ENCODE data around the gene ACCSL.
A peak's percentile ranks its signal among the peaks of the same experiment; 100 is the strongest.

The ACCSL gene

DNA sequence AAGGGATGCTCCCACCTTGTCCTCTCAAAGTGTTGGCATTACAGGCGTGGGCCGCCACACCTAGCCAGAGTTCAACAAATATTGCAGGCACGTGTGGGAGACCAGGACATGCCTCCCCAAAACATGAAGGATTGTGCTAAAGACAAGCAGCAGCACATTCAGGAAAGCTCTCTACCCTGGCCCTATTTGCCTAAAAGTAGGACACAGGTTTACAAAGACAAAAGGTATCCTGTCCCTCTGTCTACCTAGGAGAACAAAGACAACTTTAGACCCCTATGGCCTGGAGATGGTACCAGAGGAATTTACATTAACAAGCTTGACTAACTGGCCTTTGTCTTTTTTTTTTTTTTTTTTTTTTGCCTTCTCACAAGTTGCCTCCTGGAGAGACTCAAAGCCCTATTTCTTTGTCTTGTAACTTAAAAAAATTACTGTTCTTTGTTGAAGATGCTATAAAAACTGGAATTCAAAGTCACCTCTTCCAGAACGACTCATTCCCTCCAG lies 17.4 kb downstream of the ACCSL start:
- Histone ChIP-seq H3K4me1 (ENCODE audit: insufficient read depth, low read length) (peaks cover 22% of the 10 kb centered on the region; the same call in 1 of the 2 replicates), H3K9me3 (ENCODE audit: insufficient read depth, low read depth, low read length) (no peaks in the 10 kb centered on the region), H3K27me3 (ENCODE audit: insufficient read depth, low read length) (peaks cover 12% of the 10 kb centered on the region), H3K36me3 (ENCODE audit: insufficient read depth, low read length) (no peaks in the 10 kb centered on the region), H3K9ac (ENCODE audit: low read depth, low read length) (peak overlapping the region; percentile 76), H3K4me3 (ENCODE audit: low read length) (peak overlapping the region; percentile 62), H3K27ac (ENCODE audit: low read depth, low read length) (peak overlapping the region; percentile 88)
- WGBS = 39% methylated on average over 3 of the region's 4 CpGs

DNA sequence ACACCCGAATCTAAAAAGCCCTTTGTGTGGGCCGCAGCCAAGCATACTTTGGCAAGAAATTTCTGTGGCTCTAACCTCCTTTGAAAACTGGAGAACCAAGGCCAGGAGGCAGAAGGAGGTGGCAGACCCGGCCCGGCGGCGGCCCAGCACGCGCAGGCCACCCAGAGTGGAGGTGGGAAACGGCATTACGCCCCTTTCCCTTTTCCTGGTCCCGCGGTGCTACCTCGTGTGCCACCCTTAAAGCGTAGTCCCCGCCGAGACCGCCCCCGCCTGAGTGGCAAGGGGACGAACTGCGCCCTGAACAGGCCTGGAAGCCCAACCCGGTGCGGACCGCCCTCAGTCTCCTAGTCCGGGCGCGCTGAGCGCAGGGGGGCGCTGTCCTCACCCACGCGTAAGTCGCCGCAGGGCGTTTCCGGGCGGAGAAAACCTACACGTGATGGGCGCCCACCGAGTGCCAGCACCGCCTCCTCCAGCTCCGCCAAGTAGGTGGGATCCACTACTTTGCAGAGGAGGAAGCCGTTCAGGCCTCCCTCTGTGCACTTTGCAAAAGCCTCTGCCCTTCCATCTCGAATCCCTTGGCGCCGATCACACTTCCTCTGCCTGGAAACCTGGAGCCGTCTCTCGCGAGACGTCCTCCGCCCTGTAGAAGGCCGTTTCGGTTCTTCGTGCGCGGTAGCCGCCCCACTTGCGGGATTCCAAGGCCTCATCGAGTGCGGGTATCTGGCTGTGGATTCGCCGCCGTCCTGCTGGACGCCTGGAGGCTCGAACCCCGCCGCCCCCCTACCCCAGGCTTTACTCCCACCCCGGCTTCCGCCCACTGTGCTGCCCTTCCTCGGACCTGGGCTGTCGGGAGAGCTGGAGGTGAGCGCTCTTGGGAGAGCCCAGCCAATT lies 18.3 kb downstream of the ACCSL start, which contains the start of gene ACCS:
ACCS (plus strand) TSS at position 430 of the 891 bp plus-strand sequence. CDS start 1,358 bp downstream, outside the sequence.
- Histone ChIP-seq H3K4me3 (ENCODE audit: low read length) (peak within 1 kb of the TSS; percentile 62), H3K4me1 (ENCODE audit: insufficient read depth, low read length) (peaks cover 22% of the 10 kb centered on the region; the same call in 1 of the 2 replicates), H3K36me3 (ENCODE audit: insufficient read depth, low read length) (no peaks in the 10 kb centered on the region), H3K9ac (ENCODE audit: low read depth, low read length) (peak within 1 kb of the TSS; percentile 76), H3K27me3 (ENCODE audit: insufficient read depth, low read length) (peaks cover 12% of the 10 kb centered on the region), H3K9me3 (ENCODE audit: insufficient read depth, low read depth, low read length) (no peaks in the 10 kb centered on the region), H3K27ac (ENCODE audit: low read depth, low read length) (peak within 1 kb of the TSS; percentile 88)
- WGBS = 2% methylated on average over 70 of the region's 70 CpGs

DNA sequence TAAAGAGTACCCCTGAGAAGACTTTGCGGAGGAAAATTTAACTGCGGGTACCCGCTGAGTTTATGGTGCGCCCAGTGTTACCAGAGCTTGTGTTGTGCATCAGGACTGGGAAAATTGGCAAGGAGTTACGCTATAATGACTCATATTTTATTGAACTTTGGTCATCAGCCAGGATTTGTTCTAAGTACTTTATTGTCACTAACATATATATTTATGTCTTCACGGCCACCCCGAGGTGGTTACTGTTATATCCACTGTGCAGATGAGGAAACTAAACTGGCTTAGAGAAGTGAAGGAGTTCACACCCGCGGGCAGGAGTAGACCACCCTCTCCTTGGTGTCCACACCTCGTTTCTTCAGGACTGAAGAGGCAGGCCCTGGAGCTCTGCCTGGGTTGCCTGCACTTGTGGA lies 19.0 kb downstream of the ACCSL start:
- 70% methylated on average over 10 of the region's 10 CpGs for WGBS
- peaks cover 22% of the 10 kb centered on the region; the same call in 1 of the 2 replicates for H3K4me1 ChIP-seq (ENCODE audit: insufficient read depth, low read length)
- H3K9me3 ChIP-seq (ENCODE audit: insufficient read depth, low read depth, low read length) = no peaks in the 10 kb centered on the region
- peak overlapping the region; percentile 88 for H3K27ac ChIP-seq (ENCODE audit: low read depth, low read length)
- peaks cover 12% of the 10 kb centered on the region for H3K27me3 ChIP-seq (ENCODE audit: insufficient read depth, low read length)
- no peaks in the 10 kb centered on the region for H3K36me3 ChIP-seq (ENCODE audit: insufficient read depth, low read length)
- peak overlapping the region; percentile 76 for H3K9ac ChIP-seq (ENCODE audit: low read depth, low read length)
- peak overlapping the region; percentile 62 for H3K4me3 ChIP-seq (ENCODE audit: low read length)

DNA sequence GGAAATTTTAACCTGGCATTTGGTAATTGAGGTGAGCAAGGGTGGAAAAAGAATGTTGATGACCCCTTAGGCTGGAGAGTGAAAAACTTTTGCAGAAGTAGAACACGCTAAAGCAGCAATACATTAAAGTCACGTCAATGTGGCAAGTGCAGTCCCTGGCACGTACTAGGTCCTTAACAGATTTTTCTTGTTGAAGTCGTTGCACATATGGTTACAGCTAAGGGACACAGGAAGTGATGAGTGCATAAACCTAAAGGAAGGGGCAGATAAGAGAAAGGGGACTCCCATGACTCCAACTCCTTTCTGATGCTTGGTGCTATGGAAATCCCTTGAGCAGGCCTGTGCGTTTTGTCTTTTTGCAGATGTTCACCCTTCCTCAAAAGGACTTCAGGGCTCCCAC lies 19.5 kb downstream of the ACCSL start:
- H3K4me1 ChIP-seq (ENCODE audit: insufficient read depth, low read length) = peaks cover 22% of the 10 kb centered on the region; the same call in 1 of the 2 replicates
- peaks cover 12% of the 10 kb centered on the region for H3K27me3 ChIP-seq (ENCODE audit: insufficient read depth, low read length)
- H3K36me3 ChIP-seq (ENCODE audit: insufficient read depth, low read length) = no peaks in the 10 kb centered on the region
- H3K9ac ChIP-seq (ENCODE audit: low read depth, low read length) = no peak overlapping the region
- no peaks in the 10 kb centered on the region for H3K9me3 ChIP-seq (ENCODE audit: insufficient read depth, low read depth, low read length)
- peak overlapping the region; percentile 62; the same call in 1 of the 2 replicates for H3K4me3 ChIP-seq (ENCODE audit: low read length)
- WGBS = 88% methylated on average over 5 of the region's 5 CpGs
- no peak overlapping the region for H3K27ac ChIP-seq (ENCODE audit: low read depth, low read length)

DNA sequence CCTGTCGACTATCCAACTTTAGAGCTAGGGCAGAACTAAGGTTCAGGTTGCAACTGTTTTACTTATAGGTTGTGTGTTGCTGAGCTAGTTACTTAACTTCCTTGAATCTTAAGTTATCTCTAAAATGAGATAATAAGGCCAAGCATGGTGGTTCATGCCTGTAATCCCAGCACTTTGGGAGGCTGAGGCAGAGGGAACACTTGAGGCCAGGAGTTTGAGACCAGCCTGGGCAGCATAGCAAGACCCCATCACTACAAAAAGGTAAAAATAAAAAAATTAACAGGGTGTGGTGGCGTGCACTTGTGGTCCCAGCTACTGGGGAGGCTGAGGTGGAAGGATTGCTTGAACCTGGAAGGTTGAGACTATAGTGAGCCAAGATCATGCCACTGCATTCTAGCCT lies 20.4 kb downstream of the ACCSL start:
- peaks cover 12% of the 10 kb centered on the region for H3K27me3 ChIP-seq (ENCODE audit: insufficient read depth, low read length)
- H3K9me3 ChIP-seq (ENCODE audit: insufficient read depth, low read depth, low read length) = no peaks in the 10 kb centered on the region
- H3K4me3 ChIP-seq (ENCODE audit: low read length) = no peak overlapping the region
- no peak overlapping the region for H3K9ac ChIP-seq (ENCODE audit: low read depth, low read length)
- WGBS = 92% methylated on average over 2 of the region's 2 CpGs
- H3K27ac ChIP-seq (ENCODE audit: low read depth, low read length) = no peak overlapping the region
- H3K36me3 ChIP-seq (ENCODE audit: insufficient read depth, low read length) = no peaks in the 10 kb centered on the region
- peaks cover 18% of the 10 kb centered on the region; the same call in 1 of the 2 replicates for H3K4me1 ChIP-seq (ENCODE audit: insufficient read depth, low read length)

DNA sequence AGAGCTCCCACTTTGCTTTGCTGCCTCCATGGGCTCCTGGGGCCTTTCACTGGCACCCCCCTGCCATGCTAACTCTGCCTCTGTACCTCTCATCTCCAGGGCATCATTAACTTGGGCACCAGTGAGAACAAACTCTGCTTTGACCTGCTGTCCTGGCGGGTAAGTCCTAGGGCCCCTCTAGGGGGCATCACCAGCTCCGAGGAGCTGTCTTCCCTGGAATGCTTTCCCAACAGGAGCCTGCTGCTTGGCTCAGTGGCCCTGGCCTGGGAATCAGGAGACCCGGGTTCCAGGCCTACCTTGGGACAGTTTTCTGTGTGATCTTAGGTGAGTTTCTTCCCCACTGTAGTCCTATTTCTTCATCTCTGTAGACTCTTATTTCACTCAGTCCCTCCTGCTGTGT lies 23.4 kb downstream of the ACCSL start:
- 79% methylated on average over 3 of the region's 3 CpGs for WGBS
- H3K9ac ChIP-seq (ENCODE audit: low read depth, low read length) = no peak overlapping the region
- no peaks in the 10 kb centered on the region for H3K36me3 ChIP-seq (ENCODE audit: insufficient read depth, low read length)
- H3K27ac ChIP-seq (ENCODE audit: low read depth, low read length) = no peak overlapping the region
- H3K4me3 ChIP-seq (ENCODE audit: low read length) = no peak overlapping the region
- peaks cover 12% of the 10 kb centered on the region for H3K4me1 ChIP-seq (ENCODE audit: insufficient read depth, low read length)
- no peaks in the 10 kb centered on the region for H3K9me3 ChIP-seq (ENCODE audit: insufficient read depth, low read depth, low read length)
- peaks cover 12% of the 10 kb centered on the region for H3K27me3 ChIP-seq (ENCODE audit: insufficient read depth, low read length)

DNA sequence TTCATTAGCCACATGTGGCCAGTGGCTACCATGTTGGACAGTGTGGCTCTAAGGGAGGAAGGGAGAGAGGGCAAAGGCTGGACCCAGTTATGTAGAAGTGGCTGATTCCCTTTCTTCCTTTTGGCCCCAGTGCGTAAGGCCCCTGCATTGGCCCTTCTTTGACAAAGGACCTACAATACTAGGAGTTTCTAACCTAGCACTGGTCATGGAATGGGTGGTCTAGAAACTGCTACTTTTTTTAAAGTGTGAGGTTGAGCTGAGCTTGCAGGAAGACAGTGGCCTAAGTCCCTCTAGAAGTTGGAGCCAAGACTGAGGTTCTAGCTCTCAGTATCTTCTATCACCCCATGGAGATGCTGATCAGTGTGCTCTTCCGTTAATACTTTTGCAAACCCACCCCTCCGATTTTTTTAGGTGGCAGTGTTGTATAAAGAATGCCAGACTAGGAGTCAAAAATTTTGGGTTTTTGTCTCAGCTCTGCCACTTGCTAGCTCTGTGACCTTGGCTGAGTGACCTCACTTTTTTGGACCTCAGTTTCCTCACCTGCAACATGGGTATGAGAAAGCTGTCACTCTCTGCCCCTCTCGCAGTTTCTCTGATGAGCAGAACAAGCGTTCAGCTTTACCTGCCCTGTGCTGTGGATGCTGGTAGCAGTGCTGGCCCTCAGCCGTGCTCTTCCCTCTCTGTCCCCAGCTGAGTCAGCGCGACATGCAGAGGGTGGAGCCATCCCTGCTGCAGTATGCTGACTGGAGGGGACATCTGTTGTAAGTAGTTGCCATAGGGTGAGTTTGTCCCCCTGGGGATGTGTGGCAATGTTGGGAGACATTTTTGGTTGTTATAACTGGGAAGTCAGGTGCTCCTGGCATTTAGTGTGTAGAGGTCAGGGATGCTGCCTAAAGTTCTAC lies 25.2 kb downstream of the ACCSL start:
- WGBS = 89% methylated on average over 8 of the region's 8 CpGs
- Histone ChIP-seq H3K27me3 (ENCODE audit: insufficient read depth, low read length) (no peaks in the 10 kb centered on the region), H3K36me3 (ENCODE audit: insufficient read depth, low read length) (no peaks in the 10 kb centered on the region), H3K4me3 (ENCODE audit: low read length) (no peak overlapping the region), H3K27ac (ENCODE audit: low read depth, low read length) (no peak overlapping the region), H3K4me1 (ENCODE audit: insufficient read depth, low read length) (peaks cover 9% of the 10 kb centered on the region), H3K9ac (ENCODE audit: low read depth, low read length) (no peak overlapping the region), H3K9me3 (ENCODE audit: insufficient read depth, low read depth, low read length) (no peaks in the 10 kb centered on the region)

DNA sequence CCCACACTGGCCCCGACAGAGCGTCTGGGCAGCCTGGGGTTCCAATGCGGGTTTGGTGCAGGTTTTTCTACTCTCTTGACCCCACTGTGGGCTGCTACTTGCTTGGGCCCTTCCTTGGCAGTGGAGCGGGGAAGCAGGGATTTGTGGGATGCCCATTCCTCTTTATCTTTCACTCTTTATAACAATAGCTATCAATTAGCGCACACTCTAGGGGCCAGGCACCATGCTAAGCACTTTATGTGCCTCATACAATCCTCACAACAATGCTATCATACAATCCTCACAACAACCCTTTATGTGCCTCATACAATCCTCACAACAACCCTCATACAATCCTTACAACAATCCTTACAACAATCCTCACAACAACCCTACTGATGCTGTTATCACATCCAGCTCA lies 31.0 kb downstream of the ACCSL start:
- 85% methylated on average over 5 of the region's 5 CpGs for WGBS
- no peaks in the 10 kb centered on the region for H3K27me3 ChIP-seq (ENCODE audit: insufficient read depth, low read length)
- H3K9ac ChIP-seq (ENCODE audit: low read depth, low read length) = no peak overlapping the region
- H3K27ac ChIP-seq (ENCODE audit: low read depth, low read length) = no peak overlapping the region
- no peaks in the 10 kb centered on the region for H3K9me3 ChIP-seq (ENCODE audit: insufficient read depth, low read depth, low read length)
- H3K4me1 ChIP-seq (ENCODE audit: insufficient read depth, low read length) = peaks cover 9% of the 10 kb centered on the region
- H3K4me3 ChIP-seq (ENCODE audit: low read length) = no peak overlapping the region
- no peaks in the 10 kb centered on the region; the same call in 1 of the 2 replicates for H3K36me3 ChIP-seq (ENCODE audit: insufficient read depth, low read length)

DNA sequence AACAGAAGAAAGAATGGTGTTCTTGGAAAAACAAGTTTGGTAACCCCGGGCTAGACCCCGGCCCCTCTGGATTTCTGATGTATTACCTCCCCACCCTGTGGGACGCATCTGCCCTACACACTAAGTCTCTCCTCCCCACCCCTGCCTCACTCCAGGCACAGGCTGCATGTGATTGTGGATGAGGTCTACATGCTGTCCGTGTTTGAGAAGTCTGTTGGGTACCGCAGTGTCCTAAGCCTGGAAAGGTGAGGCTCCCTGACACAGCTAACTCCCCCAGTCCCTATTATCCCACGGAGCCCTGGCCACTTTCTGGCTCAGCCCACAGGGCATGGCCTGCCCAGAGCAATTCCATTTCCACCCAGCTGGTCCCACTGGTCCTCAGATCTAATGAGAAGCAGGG lies 31.6 kb downstream of the ACCSL start:
- Histone ChIP-seq H3K27me3 (ENCODE audit: insufficient read depth, low read length) (no peaks in the 10 kb centered on the region), H3K27ac (ENCODE audit: low read depth, low read length) (no peak overlapping the region), H3K4me3 (ENCODE audit: low read length) (no peak overlapping the region), H3K9ac (ENCODE audit: low read depth, low read length) (no peak overlapping the region), H3K9me3 (ENCODE audit: insufficient read depth, low read depth, low read length) (no peaks in the 10 kb centered on the region), H3K4me1 (ENCODE audit: insufficient read depth, low read length) (peaks cover 9% of the 10 kb centered on the region), H3K36me3 (ENCODE audit: insufficient read depth, low read length) (no peaks in the 10 kb centered on the region; the same call in 1 of the 2 replicates)
- 86% methylated on average over 6 of the region's 6 CpGs for WGBS

DNA sequence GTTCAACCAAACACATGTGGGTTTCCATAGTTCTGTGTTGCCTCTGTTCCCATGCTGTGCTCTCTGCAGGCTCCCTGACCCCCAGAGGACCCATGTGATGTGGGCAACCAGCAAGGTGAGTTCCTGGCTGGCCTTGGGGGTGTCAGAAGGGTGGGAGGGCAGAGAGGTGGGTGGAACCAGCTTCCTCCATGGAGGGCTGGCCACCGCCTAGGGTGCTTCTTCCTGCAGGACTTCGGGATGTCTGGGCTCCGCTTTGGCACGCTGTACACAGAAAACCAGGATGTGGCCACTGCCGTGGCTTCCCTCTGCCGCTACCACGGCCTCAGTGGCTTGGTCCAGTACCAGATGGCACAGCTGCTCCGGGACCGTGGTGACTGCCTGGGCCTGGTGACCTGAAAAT lies 33.2 kb downstream of the ACCSL start:
- Histone ChIP-seq H3K9ac (ENCODE audit: low read depth, low read length) (no peak overlapping the region), H3K36me3 (ENCODE audit: insufficient read depth, low read length) (no peaks in the 10 kb centered on the region; the same call in 1 of the 2 replicates), H3K4me1 (ENCODE audit: insufficient read depth, low read length) (peaks cover 6% of the 10 kb centered on the region), H3K27me3 (ENCODE audit: insufficient read depth, low read length) (no peaks in the 10 kb centered on the region), H3K4me3 (ENCODE audit: low read length) (no peak overlapping the region), H3K9me3 (ENCODE audit: insufficient read depth, low read depth, low read length) (no peaks in the 10 kb centered on the region), H3K27ac (ENCODE audit: low read depth, low read length) (no peak overlapping the region)
- 96% methylated on average over 9 of the region's 9 CpGs for WGBS
